ENCODE results near the gene SDHB. TPM values are rescaled to one million over a fixed set of nuclear protein-coding genes. Genes with fewer than 3 reads are reported as not detected.

SDHB gene
- total RNA-seq, 4 donors from 2014 or later, result 238 to 405 (median 328) TPM

DNA sequence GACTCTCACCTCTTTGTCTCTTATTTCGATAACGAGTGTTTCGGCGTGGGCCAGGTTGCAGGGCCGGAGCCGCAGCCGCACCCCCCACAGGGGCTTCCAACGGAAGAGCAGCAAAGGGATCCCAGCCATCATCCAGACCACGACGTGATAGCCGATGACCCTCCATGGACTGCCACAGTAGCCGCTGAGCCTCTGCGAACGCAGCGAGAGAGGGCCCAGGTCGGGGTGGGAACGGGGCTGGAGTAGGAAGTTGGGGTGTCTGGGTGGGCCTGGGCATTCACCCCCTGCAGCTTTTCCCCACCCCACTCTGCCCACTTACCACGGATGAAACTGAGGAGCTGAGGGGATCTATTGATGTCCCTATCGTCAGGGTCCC lies 48.5 kb downstream of the SDHB start:
- H3K4me3 ChIP-seq, result no peak overlapping the region
- DNase-seq (no peak), ATAC-seq (no peak)
- H3K27me3 ChIP-seq, result no peaks in the 10 kb centered on the region
- peaks cover 2 to 14% of the 10 kb centered on the region in 2 donors for H3K4me1 ChIP-seq
- H3K27ac ChIP-seq, result no peak overlapping the region
- TF ChIP-seq POLR2A (IDR thresholded peaks at IDR 0.05), result no peak
- TF ChIP-seq, protein P1, sequence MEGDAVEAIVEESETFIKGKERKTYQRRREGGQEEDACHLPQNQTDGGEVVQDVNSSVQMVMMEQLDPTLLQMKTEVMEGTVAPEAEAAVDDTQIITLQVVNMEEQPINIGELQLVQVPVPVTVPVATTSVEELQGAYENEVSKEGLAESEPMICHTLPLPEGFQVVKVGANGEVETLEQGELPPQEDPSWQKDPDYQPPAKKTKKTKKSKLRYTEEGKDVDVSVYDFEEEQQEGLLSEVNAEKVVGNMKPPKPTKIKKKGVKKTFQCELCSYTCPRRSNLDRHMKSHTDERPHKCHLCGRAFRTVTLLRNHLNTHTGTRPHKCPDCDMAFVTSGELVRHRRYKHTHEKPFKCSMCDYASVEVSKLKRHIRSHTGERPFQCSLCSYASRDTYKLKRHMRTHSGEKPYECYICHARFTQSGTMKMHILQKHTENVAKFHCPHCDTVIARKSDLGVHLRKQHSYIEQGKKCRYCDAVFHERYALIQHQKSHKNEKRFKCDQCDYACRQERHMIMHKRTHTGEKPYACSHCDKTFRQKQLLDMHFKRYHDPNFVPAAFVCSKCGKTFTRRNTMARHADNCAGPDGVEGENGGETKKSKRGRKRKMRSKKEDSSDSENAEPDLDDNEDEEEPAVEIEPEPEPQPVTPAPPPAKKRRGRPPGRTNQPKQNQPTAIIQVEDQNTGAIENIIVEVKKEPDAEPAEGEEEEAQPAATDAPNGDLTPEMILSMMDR (IDR thresholded peaks at IDR 0.05 in 4 of 5, conservative IDR thresholded peaks at IDR 0.05 in 1 of 5), result no peak
- intact Hi-C loops (cut with DNase I; ENCODE audit: low total_unique reads), result no loop called here
- in situ Hi-C loops (cut with MboI; ENCODE audit: low sequenced_read_pairs in 4 of 4), result no loop called here
- H3K36me3 ChIP-seq, result peaks cover 0 to 37% of the 10 kb centered on the region in 2 donors
- no peaks in the 10 kb centered on the region for H3K9me3 ChIP-seq

- peaks cover 0 to 37% of the 10 kb centered on the region in 2 donors for H3K36me3 ChIP-seq
- no peak for DNase-seq
These were observed 49.1 kb downstream of the SDHB start for GRCh38 chr1:17004466-17005364.

DNA sequence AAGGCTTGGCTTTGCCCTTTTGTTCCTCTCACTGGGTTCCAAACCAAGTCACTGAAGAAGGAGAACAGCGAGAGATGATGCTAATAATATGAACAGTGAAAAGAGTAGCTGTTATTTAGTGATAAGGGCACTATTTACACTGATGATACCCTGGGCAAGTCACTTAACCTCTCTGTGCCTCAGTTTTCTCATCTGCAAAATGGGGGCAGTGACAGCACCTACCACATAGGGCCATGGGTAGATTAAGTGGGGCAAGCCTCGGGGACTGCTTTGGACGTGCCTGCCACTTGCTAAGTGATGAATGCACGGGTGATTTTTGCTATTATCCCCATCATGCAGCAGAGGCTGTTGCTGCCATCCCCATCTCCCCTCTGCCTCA lies 51.3 kb downstream of the SDHB start:
- Histone ChIP-seq H3K9me3 (no peaks in the 10 kb centered on the region), H3K4me1 (no peaks in the 10 kb centered on the region), H3K36me3 (peaks cover 0 to 51% of the 10 kb centered on the region in 2 donors), H3K4me3 (no peak overlapping the region), H3K27ac (no peak overlapping the region), H3K27me3 (no peaks in the 10 kb centered on the region)
- no peak for ATAC-seq
- TF ChIP-seq POLR2A (IDR thresholded peaks at IDR 0.05), result no peak
- TF ChIP-seq, protein P1 (IDR thresholded peaks at IDR 0.05 in 4 of 5, conservative IDR thresholded peaks at IDR 0.05 in 1 of 5), result no peak
- intact Hi-C loops (cut with DNase I; ENCODE audit: low total_unique reads) (no loop called here), in situ Hi-C loops (cut with MboI; ENCODE audit: low sequenced_read_pairs in 4 of 4) (no loop called here)
- DNase-seq, result no peak

More at GRCh38 chr1:17004466-17005364, 49.1 kb downstream of the SDHB start:
- Histone ChIP-seq H3K27ac (peak overlapping the region; percentile 57 to 74 (median 64)), H3K27me3 (no peaks in the 10 kb centered on the region), H3K9me3 (no peaks in the 10 kb centered on the region), H3K4me3 (no peak overlapping the region), H3K4me1 (peaks cover 0 to 7% of the 10 kb centered on the region in 2 donors)
- no peak for ATAC-seq
- in situ Hi-C loops (cut with MboI; ENCODE audit: low sequenced_read_pairs in 4 of 4), result no loop called here
- no peak for TF ChIP-seq POLR2A (IDR thresholded peaks at IDR 0.05)
- TF ChIP-seq, protein P1 (IDR thresholded peaks at IDR 0.05 in 4 of 5, conservative IDR thresholded peaks at IDR 0.05 in 1 of 5), result no peak
- intact Hi-C loops (cut with DNase I; ENCODE audit: low total_unique reads), result no loop called here

- no peak overlapping the region for H3K4me3 ChIP-seq
- intact Hi-C loops (cut with DNase I; ENCODE audit: low total_unique reads), result no loop called here
- no peak for ATAC-seq
- H3K27me3 ChIP-seq, result no peaks in the 10 kb centered on the region
- peaks cover 0 to 52% of the 10 kb centered on the region in 2 donors for H3K36me3 ChIP-seq
- H3K27ac ChIP-seq, result no peak overlapping the region
- H3K4me1 ChIP-seq, result no peaks in the 10 kb centered on the region
- DNase-seq, result no peak
- in situ Hi-C loops (cut with MboI; ENCODE audit: low sequenced_read_pairs in 4 of 4), result no loop called here
- no peaks in the 10 kb centered on the region for H3K9me3 ChIP-seq
- no peak for TF ChIP-seq POLR2A (IDR thresholded peaks at IDR 0.05)
- TF ChIP-seq, protein P1 (IDR thresholded peaks at IDR 0.05 in 4 of 5, conservative IDR thresholded peaks at IDR 0.05 in 1 of 5), result no peak
These were observed 51.9 kb downstream of the SDHB start for GRCh38 chr1:17001760-17002523.

All from gastrocnemius medialis (tissue), 4 donors.